Thyroid gland (tissue), 4 donors: ENCODE measurements around the gene COA7. TPM values are rescaled to one million over a fixed set of nuclear protein-coding genes. Genes with fewer than 3 reads are reported as not detected.
A peak's percentile ranks its signal among the peaks of the same experiment; 100 is the strongest.
"Not testable (repeated sequence)": the region's sequence is repeated elsewhere in the genome, so short reads cannot be mapped to it uniquely, and the experiment has no call there.

Source experiments
- DNase-seq, 2 donors: peaks; one replicate each; pipeline ENCODE4 v3.0.0-alpha.2; 2019
- H3K27ac ChIP-seq, 3 donors: fragments of 200-600 bp; sonication (generic); 1 replicate in 2 of 3; 2 replicates in 1 of 3; pipeline ENCODE4 v1.5.1; 2016 to 2019; ENCODE audit warnings: mild to moderate bottlenecking in 1 of 3, moderate library complexity in 1 of 3
- H3K27me3 ChIP-seq: fragments of 200-600 bp; sonication (generic); one replicate; pipeline ENCODE4 v1.5.1; 2019
- H3K36me3 ChIP-seq, 2 donors: fragments of 200-600 bp; sonication (generic); one replicate each; pipeline ENCODE4 v1.5.1; 2016 to 2019
- H3K4me1 ChIP-seq, 2 donors: fragments of 200-600 bp; sonication (generic); one replicate each; pipeline ENCODE4 v1.5.1; 2017 to 2019
- H3K4me3 ChIP-seq, 3 donors: fragments of 200-600 bp; sonication (generic); replicated peaks in 1 of 3; 1 replicate in 2 of 3; 2 replicates in 1 of 3; pipeline ENCODE4 v1.5.1; 2016; ENCODE audit warnings: mild to moderate bottlenecking in 1 of 3
- H3K9me3 ChIP-seq: fragments of 200-600 bp; sonication (generic); one replicate; pipeline ENCODE4 v1.5.1; 2017
- POLR2A ChIP-seq, 2 donors: fragments of 450-650 bp; IDR thresholded peaks; one replicate each; pipeline ENCODE4 v1.6.1; 2017; ENCODE audit warnings: antibody characterized with exemption in 2 of 2, mild to moderate bottlenecking in 2 of 2, moderate library complexity in 1 of 2
- WGBS, 2 donors: methylation state at CpG; one replicate each; pipeline ENCODE4 v1.1.5; 2017; 5-methylcytosine and 5-hydroxymethylcytosine counted together
- intact Hi-C: fragments of 100-400 bp; cut with DNase I; formaldehyde crosslinking; loops from one replicate; pipeline ENCODE4 v1.15.1; 2023
- total RNA-seq, 4 donors: library from RNA; depleted of rRNA; stranded (reverse); fragments of >200 nt; gene quantifications; one replicate each; pipeline ENCODE4 v1.2.3, GENCODE V29; 2016
- TF ChIP-seq, protein P1 (sequence below), 6 experiments: fragments of 200-600 bp in 3 of 6; fragments of 450-650 bp in 3 of 6; sonication (generic) in 3 of 6; IDR thresholded peaks; one replicate each; pipeline ENCODE4 v1.5.1; 2016 to 2019; ENCODE audit warnings: antibody characterized with exemption in 6 of 6, mild to moderate bottlenecking in 2 of 6, inconsistent platforms in 1 of 6, moderate library complexity in 1 of 6

COA7 gene
- total RNA-seq, 4 donors from 2014 or later: 10.6 to 14.7 (median 11.5) TPM

DNA sequence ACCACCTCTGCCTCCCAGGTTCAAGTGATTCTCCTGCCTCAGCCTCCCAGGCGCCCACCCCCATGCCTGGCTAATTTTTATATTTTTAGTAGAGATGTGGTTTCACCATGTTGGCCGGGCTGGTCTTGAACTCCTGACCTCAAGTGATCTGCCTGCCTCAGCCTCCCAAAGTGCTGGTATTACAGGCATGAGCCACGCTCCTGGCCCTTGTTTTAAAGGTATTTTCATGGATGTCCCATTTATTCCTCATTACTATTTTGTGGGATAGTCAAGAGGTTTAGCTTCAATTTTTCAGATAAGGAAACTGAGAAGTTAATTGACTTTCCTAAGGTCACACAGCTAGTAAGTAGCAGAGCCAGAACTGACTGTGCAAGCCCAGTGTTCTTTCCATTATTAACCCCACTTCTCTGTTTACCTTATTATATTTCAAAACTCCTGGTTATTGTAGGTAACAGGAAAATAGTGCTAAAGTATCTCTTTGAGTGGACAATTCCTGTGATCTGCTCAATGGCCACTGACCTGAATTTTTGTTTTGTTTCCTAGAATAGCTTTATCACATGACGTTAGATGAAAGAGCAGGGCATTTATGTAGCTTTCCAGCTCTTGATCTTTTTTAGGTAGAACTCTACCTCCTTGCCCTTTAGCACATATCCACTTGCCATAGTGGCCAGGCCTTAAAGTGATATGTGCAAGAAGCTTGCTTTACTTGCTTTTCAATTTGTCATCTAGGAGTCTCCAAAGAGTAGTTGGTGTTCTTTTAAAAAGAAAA, 41.7 kb upstream of the COA7 start:
- Histone ChIP-seq H3K4me1 (peaks cover 49 to 67% of the 10 kb centered on the region in 2 donors), H3K27ac (peak overlapping the region; percentile 59 to 93 (median 87)), H3K4me3 (no peak overlapping the region), H3K27me3 (no peaks in the 10 kb centered on the region), H3K36me3 (no peaks in the 10 kb centered on the region), H3K9me3 (no peaks in the 10 kb centered on the region)
- peak in 1 of 2 donors; percentile 27 for DNase-seq
- 67 to 70% methylated on average over 4 of the region's 4 CpGs for WGBS, 2 donors
- intact Hi-C loops: no loop called here
- TF ChIP-seq, protein P1, sequence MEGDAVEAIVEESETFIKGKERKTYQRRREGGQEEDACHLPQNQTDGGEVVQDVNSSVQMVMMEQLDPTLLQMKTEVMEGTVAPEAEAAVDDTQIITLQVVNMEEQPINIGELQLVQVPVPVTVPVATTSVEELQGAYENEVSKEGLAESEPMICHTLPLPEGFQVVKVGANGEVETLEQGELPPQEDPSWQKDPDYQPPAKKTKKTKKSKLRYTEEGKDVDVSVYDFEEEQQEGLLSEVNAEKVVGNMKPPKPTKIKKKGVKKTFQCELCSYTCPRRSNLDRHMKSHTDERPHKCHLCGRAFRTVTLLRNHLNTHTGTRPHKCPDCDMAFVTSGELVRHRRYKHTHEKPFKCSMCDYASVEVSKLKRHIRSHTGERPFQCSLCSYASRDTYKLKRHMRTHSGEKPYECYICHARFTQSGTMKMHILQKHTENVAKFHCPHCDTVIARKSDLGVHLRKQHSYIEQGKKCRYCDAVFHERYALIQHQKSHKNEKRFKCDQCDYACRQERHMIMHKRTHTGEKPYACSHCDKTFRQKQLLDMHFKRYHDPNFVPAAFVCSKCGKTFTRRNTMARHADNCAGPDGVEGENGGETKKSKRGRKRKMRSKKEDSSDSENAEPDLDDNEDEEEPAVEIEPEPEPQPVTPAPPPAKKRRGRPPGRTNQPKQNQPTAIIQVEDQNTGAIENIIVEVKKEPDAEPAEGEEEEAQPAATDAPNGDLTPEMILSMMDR (IDR thresholded peaks at IDR 0.05): peak in 1 of 6 experiments; percentile 22
- TF ChIP-seq POLR2A (IDR thresholded peaks at IDR 0.05): peak in 1 of 2 donors; percentile 17

DNA sequence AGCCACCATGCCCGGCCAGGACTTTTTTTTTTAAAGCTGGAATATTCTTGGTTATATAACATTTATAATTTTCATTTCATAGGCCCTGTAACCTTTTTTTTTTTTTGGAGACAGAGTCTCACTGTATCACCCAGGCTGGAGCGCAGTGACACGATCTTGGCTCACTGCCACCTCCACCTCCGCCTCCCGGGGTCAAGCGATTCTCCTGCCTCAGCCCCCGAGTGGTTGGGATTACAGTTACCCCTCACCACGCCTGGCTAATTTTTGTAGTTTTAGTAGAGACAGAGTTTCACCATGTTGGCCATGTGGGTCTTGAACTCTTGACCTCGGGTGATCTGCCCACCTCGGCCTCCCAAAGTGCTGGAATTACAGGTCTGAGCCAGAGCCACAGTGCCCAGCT, 40.7 kb upstream of the COA7 start:
- peaks cover 54 to 68% of the 10 kb centered on the region in 2 donors for H3K4me1 ChIP-seq

DNA sequence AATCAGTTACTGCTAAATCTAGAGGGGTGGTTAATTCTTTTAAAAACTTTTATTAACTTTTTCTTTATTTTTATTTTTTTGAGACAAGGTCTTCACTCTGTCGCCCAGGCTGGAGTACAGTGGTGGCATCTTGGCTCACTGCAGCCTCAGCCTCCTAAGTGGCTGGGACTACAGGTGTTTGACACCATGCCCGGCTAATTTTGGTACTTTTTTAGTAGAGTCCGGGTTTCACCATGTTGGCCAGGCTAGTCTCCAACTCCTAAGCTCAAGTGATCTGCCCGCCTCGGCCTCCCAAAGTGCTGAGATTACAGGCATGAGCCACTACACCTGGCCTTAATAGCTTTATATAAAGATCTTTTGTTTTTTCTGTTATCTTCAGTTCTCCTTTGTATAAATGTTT, 40.0 kb upstream of the COA7 start:
- Histone ChIP-seq H3K9me3 (no peaks in the 10 kb centered on the region), H3K4me3 (no peak overlapping the region), H3K4me1 (peaks cover 56 to 75% of the 10 kb centered on the region in 2 donors), H3K27ac (peak overlapping the region; percentile 59 to 93 (median 87)), H3K36me3 (no peaks in the 10 kb centered on the region), H3K27me3 (no peaks in the 10 kb centered on the region)
- intact Hi-C loops: no loop called here
- no peak for TF ChIP-seq POLR2A (IDR thresholded peaks at IDR 0.05)
- TF ChIP-seq, protein P1 (IDR thresholded peaks at IDR 0.05): no peak
- 48 to 59% methylated on average over 5 of the region's 5 CpGs for WGBS, 2 donors
- peak; percentile 42 to 48 for DNase-seq

More for the DNA sequence above, 40.7 kb upstream of the COA7 start:
- WGBS, 2 donors: 41 to 46% methylated on average over 9 to 10 of the region's 10 CpGs
- H3K9me3 ChIP-seq: no peaks in the 10 kb centered on the region
- TF ChIP-seq, protein P1 (IDR thresholded peaks at IDR 0.05): no peak
- no peak for TF ChIP-seq POLR2A (IDR thresholded peaks at IDR 0.05)
- DNase-seq: peak; percentile 69 to 78
- peak overlapping the region; percentile 59 to 93 (median 87) for H3K27ac ChIP-seq
- H3K27me3 ChIP-seq: no peaks in the 10 kb centered on the region
- no peaks in the 10 kb centered on the region for H3K36me3 ChIP-seq
- intact Hi-C loops: no loop called here
- no peak overlapping the region for H3K4me3 ChIP-seq

DNA sequence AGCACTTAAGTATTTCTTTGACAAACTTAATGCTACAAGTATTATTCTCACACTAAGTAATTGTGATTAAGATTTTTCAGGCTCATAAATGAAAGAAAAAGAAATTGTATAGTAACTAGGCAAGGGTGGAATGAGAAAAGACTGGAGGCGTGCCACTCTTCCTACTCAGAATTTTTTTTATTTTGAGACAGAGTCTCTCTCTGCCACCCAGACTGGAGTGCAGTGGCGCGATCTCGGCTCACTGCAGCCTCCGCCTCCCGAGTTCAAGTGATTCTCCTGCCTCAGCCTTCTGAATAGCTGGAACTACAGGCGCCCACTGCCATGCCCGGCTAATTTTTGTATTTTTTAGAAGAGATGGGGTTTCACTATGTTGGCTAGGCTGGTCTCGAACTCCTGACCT, 37.2 kb upstream of the COA7 start:
- DNase-seq: peak in 1 of 2 donors; percentile 20
- H3K27ac ChIP-seq: peak overlapping the region in 2 of 3 donors; percentile 70 to 87
- peaks cover 54 to 64% of the 10 kb centered on the region in 2 donors for H3K4me1 ChIP-seq
- H3K9me3 ChIP-seq, H3K4me3 ChIP-seq, H3K36me3 ChIP-seq, intact Hi-C loops, H3K27me3 ChIP-seq: not testable (repeated sequence)
- 90% methylated on average over 9 of the region's 9 CpGs for WGBS, 2 donors

DNA sequence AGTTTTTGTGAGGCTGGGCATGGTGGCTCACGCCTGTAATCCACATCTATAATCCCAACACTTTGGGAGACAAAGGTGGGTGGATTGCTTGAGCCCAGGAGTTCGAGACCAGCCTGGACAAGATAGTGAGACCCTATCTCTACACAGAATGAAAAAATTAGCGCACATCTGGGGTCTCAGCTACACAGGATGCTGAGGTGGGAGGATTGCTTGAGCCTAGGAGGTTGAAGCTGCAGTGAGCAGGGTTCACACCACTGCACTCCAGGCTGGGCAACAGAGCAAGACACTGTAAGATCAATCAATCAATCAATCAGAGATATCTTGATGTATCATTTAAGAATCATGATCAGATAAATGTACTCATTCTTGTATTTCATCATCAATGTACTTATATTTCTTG, 35.2 kb upstream of the COA7 start:
- Histone ChIP-seq H3K4me3 (no peak overlapping the region), H3K9me3 (no peaks in the 10 kb centered on the region), H3K36me3 (no peaks in the 10 kb centered on the region), H3K27me3 (no peaks in the 10 kb centered on the region), H3K4me1 (peaks cover 41 to 54% of the 10 kb centered on the region in 2 donors), H3K27ac (peak overlapping the region in 2 of 3 donors; percentile 46 to 61)
- intact Hi-C loops: no loop called here
- TF ChIP-seq POLR2A (IDR thresholded peaks at IDR 0.05): no peak
- TF ChIP-seq, protein P1 (IDR thresholded peaks at IDR 0.05): no peak
- 95 to 97% methylated on average over 3 of the region's 3 CpGs for WGBS, 2 donors
- no peak for DNase-seq
